Activated CD4-positive, alpha-beta T cell treated with anti-CD3 and anti-CD28 coated beads, Interleukin-2, Interleukin-4, amounts not matched to agents 100 ng/mL and 50 ng/mL, durations not matched to agents 16 hours and 8 hours (primary cell): Measurements from ENCODE around the gene FADS2.

Experiments used
- DNase-seq: peaks from one replicate; pipeline ENCODE4 v3.0.0-alpha.2; 2020; ENCODE audit warnings: low spot score

The FADS2 gene

GRCh38 chr11:61847914-61848581, 19.9 kb downstream of the FADS2 start:
- DNase-seq, result no peak

GRCh38 chr11:61848631-61849030, 20.5 kb downstream of the FADS2 start:
- DNase-seq, result no peak

- DNase-seq, result no peak
These were observed 22.6 kb downstream of the FADS2 start for GRCh38 chr11:61850687-61851086.

DNA sequence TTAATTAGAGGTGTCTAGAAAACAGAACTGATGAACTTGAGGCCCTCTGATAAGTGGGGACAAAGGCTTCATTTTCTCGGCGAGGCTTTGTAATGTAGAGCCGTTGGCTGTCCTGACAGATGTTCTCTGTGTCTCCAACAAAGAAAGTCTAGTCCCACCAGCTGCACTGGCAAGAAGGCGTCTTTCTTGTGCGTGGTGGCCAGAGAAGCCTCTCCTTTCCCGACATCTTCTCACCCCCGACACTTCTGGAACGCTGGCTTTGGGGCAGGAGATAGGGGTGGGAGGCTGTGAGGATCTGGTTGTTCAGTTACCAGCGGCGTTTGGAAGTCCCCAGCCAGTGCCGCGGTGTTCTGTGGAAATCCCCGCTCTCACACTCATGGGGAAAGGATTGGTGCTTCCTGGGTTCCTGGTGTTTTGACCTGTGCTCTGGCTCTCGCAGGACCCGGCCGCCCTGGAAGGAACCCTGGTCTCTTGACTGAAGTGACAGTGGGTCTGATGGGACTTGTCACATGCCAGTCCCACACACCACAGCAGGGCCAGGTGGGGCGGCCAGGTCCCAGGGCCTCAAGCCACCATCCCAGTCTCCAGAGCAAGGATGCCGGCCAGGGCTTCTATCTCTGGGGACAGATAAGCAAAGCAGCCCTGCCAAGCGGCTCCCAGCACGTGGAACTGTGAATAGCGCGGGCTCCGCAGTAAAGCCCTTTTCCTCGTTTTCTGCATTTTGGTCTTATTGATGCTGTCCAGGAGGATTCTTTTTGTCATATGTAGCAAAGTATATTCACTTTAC, 23.2 kb downstream of the FADS2 start:
- no peak for DNase-seq

GRCh38 chr11:61851900-61852295, 23.8 kb downstream of the FADS2 start:
- no peak for DNase-seq

GRCh38 chr11:61853698-61854169, 25.6 kb downstream of the FADS2 start:
- DNase-seq, result no peak

DNA sequence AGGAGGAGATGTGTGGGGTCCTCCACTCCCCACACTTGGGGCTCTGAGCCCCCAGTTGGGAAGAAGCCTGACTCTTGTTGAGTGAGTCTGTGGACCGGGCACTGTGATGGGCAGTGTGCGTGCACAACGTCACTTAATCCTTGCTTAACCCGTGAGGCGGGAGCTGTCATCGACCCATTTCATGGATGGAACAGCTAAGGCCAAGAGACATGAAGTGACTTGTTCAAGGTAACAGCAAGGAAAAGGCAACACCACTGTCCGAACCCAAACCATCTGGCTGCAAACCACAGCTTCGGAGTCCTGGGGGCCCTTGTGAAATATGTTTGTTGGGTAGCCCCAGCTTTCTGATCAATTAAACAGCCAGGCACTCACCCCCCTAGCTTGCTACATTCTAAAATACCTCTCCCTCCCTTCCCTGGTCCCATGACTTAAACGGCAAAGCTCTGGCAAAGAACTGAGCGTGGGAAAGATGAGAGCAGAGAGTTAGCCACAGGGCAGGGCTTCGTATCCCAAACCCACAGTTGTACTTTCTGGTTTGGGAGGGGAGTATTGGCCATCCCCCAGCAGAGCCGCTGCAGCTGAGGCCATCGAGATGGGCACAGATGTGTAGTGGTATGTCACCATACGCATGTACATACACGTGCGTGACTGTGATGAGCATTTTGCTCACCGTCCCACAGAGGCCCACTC, 26.3 kb downstream of the FADS2 start:
- no peak for DNase-seq

DNA sequence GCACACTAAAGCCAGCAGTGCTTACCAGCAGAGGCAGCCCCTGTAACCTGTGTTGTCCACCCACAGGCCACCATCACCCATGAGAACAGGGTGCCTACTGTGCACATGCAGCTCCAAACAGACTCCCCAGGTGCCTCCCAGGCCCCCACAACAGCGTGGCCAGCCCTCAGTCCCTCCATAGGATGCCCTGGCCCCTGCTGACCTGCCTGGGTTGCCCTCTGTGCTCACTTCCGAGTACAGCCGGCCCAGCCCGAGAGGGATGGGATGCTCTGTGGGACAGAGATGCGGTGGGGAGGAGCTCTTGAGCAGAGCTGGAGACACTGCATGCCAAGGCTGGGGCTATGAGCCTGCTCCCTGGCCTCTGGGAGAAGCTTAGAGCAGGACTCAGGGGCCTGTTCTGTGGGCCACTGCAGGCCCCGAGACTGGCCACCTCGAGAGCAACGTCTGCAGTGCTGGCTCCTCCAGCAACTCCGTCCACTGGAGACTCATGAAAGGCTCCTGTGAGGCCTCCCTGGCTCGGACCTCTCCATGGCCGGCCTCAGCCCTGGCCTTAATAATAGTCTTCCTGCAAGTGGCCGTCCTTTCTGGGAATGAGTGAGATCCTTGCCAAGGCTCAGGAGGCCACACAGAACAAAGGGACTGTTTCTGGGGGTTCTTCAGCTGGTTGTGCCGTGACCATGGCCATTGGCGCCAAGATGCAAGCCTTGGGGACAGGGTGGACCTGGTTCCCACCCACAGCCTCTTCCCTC, 27.0 kb downstream of the FADS2 start:
- no peak for DNase-seq

DNA sequence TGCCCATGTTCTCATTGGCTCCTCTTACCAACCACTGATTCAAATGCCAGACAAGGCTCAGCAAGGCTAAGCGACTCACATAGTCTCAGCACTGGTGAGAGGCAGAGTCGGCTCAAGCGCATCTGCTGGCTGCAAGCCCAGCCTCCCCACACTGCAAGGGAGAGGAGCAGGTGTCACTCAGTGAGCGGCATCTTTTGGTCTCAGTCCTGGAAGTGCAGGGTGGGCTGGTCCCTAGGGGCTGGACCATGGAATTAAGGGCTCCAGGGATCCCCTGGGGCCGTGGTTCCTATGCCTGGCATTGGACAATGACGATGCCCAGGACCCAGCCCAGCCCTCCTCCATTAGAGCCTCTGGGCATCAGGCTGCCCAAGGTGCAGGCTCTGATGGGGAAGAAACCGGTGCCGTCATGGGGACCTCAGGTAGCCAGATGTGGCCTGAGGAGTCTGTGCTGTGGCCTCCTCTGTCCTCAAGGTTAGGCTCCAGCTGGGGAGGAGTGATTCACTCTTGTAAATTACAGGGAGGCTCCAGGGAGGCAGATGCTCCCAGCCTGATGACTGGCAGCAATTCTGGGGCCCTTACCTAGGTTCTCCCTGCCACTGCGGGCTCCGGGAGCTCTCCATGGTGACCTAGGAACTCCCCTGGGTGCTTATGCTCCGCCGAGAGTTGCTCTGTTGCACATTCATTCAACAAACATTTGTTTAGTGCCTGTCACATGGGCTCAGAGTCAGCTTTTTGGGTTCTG, 28.0 kb downstream of the FADS2 start:
- no peak for DNase-seq

GRCh38 chr11:61860054-61860903, 32.2 kb downstream of the FADS2 start:
- no peak for DNase-seq

DNA sequence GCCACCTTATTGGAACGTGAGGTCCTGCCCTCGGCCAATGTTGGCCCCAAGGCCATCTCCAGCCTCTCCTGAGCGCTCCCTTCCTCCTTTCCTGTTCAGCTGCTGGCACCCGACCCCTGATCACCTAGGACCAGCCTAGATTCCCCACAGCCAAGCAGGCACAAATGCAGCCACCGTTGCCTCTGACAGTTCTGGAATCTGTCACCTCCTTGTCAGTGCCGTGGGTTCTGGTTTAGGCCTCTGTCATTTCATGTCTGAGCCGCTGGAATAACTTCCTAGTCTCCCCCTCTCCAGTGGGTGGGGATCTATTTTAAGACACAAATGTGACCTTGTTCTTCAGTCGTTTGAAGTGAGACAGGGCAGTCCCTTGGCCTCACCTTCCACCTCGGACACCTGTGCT, 33.5 kb downstream of the FADS2 start:
- DNase-seq, result no peak

- DNase-seq, result no peak
These were observed 34.8 kb downstream of the FADS2 start for GRCh38 chr11:61862714-61863547.

DNA sequence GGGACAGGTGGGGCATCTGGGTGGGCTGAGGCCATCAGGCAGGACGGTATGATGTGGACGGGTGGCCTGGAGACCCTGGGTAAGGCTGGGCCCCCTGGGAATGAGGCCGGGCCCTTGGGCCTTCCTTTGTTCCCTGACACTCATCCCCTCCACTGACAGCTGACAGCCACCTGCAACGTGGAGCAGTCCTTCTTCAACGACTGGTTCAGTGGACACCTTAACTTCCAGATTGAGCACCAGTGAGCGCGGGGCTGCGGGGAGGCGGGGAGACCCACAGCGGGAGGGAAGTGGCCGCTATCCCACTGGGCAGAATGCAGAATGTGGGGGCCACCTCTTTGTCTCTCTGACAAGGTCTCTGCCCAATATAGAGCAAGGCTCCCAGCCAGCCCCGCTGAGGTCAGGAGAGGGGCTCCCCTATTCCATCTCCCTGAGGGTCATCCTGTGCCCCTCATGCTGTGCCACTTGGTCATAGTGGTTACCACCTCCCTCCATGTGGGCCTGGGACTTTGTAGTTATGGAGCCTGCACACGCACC, 35.5 kb downstream of the FADS2 start:
- no peak for DNase-seq

- DNase-seq, result no peak
These were observed 37.0 kb downstream of the FADS2 start for GRCh38 chr11:61864814-61865775.

DNA sequence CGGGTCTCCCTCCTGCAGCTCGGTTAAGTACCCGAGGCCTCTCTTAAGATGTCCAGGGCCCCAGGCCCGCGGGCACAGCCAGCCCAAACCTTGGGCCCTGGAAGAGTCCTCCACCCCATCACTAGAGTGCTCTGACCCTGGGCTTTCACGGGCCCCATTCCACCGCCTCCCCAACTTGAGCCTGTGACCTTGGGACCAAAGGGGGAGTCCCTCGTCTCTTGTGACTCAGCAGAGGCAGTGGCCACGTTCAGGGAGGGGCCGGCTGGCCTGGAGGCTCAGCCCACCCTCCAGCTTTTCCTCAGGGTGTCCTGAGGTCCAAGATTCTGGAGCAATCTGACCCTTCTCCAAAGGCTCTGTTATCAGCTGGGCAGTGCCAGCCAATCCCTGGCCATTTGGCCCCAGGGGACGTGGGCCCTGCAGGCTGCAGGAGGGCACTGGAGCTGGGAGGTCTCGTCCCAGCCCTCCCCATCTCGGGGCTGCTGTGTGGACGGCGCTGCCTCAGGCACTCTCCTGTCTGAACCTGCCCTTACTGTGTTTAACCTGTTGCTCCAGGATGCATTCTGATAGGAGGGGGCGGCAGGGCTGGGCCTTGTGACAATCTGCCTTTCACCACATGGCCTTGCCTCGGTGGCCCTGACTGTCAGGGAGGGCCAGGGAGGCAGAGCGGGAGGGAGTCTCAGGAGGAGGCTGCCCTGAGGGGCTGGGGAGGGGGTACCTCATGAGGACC, 38.3 kb downstream of the FADS2 start:
- DNase-seq, result no peak

DNA sequence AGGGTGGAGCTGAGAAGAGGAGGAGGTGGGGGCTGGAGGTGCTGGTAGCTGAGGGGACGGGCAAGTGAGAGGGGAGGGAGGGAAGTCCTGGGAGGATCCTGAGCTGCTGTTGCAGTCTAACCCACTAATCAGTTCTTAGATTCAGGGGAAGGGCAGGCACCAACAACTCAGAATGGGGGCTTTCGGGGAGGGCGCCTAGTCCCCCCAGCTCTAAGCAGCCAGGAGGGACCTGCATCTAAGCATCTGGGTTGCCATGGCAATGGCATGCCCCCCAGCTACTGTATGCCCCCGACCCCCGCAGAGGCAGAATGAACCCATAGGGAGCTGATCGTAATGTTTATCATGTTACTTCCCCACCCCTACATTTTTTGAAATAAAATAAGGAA, 38.9 kb downstream of the FADS2 start:
- no peak for DNase-seq

GRCh38 chr11:61868571-61869428, 40.7 kb downstream of the FADS2 start:
- no peak for DNase-seq
